AG04450 (cell line): ENCODE measurements around the gene OLIG1. TPM values are rescaled to one million over a fixed set of nuclear protein-coding genes. Genes with fewer than 3 reads are reported as not detected.

ENCODE experiments used
- CTCF ChIA-PET: fragments of 300-600, 350-600 bp; formaldehyde crosslinking; extraction: SDS; loops from one replicate; lab custom pipeline; 2022; ENCODE audit warnings: antibody characterized with exemption, inconsistent platforms; lab: Charles Lee
- POLR2A ChIA-PET: fragments of 350-600 bp; formaldehyde crosslinking; extraction: SDS; loops from one replicate; lab custom pipeline; 2021; ENCODE audit warnings: antibody characterized with exemption, inconsistent platforms; lab: Yijun Ruan, JAX
- DNase-seq: peaks from one replicate; pipeline ENCODE4 v3.0.0-alpha.2; 2011; ENCODE audit warnings: low read depth, low spot score
- H3K27ac ChIP-seq: one replicate; pipeline ENCODE4 v1.5.1; 2012; ENCODE audit warnings: low read depth, low read length, control low read depth
- H3K27me3 ChIP-seq: one replicate; pipeline ENCODE4 v1.6.0; 2012; ENCODE audit warnings: low read length; ENCODE audit not compliant: control insufficient read depth, insufficient read depth
- H3K4me3 ChIP-seq: 2 replicates; pipeline ENCODE4 v1.5.1; 2011; ENCODE audit warnings: mild to moderate bottlenecking, low read depth, low read length, control low read depth
- H3K9me3 ChIP-seq: 2 replicates; pipeline ENCODE4 v1.5.1; 2012; ENCODE audit warnings: low read length; ENCODE audit not compliant: control insufficient read depth, insufficient read depth
- CTCF ChIP-seq: IDR thresholded peaks from 2 replicates; pipeline ENCODE4 v1.5.1; 2011; ENCODE audit warnings: low read depth, low read length, control low read depth, inconsistent platforms
- polyA plus RNA-seq: library from polyadenylated mRNA; depleted of rRNA; stranded (reverse); fragments of >200 nt; gene quantifications from 2 replicates; pipeline ENCODE4 v1.2.3, GENCODE V29; 2011; rRNA removed

OLIG1 gene
- polyA plus RNA-seq, 1 experiment = not detected

- no peak for DNase-seq
- TF ChIP-seq CTCF = no peak
- Histone ChIP-seq H3K27me3 (peaks cover 39% of the 10 kb centered on the region), H3K4me3 (no peak overlapping the region), H3K9me3 (no peaks in the 10 kb centered on the region), H3K27ac (no peak overlapping the region)
- CTCF ChIA-PET = interaction anchor here (0.6 to 0.8 kb wide), 3 partner anchors 10 to 80 kb away, joined by 3 read pairs; no protein-coding TSS in a partner anchor
- POLR2A ChIA-PET = no interaction called here
Measured at GRCh38 chr21:33117101-33117888, 47.4 kb downstream of the OLIG1 start.

Other genes starting within 250 kb of the OLIG1 start
- gene OLIG2, start 44.2 kb upstream of the OLIG1 start, polyA plus RNA-seq = not detected in 2 replicates
- 28.7 and 30.8 TPM in 2 replicates for gene IFNAR2, start 159.8 kb downstream of the OLIG1 start, polyA plus RNA-seq
- 42.7 and 46.4 TPM in 2 replicates for gene IL10RB, start 196.2 kb downstream of the OLIG1 start, polyA plus RNA-seq